GM12878 (cell line): ENCODE measurements around the gene UBTF. TPM values are rescaled to one million over a fixed set of nuclear protein-coding genes. Genes with fewer than 3 reads are reported as not detected.

ENCODE experiments used
- BCLAF1 ChIP-seq: fragments of 450-650 bp; IDR thresholded peaks from 2 replicates; pipeline ENCODE4 v1.6.1; 2017; ENCODE audit warnings: antibody characterized with exemption, mild to moderate bottlenecking, moderate library complexity
- CBX3 ChIP-seq: fragments of 200-600 bp; sonication (generic); IDR thresholded peaks from 2 replicates; pipeline ENCODE4 v1.6.1; 2016; ENCODE audit warnings: low read depth, borderline replicate concordance
- DPF2 ChIP-seq: fragments of 450-650 bp; IDR thresholded peaks from 2 replicates; pipeline ENCODE4 v1.6.1; 2017; ENCODE audit warnings: mild to moderate bottlenecking
- EGR1 ChIP-seq, 2 experiments: IDR thresholded peaks; 1 replicate in 1 of 2; 2 replicates in 1 of 2; pipeline ENCODE4 v1.6.1; 2011 to 2012; ENCODE audit warnings: low read depth in 2 of 2, low read length in 2 of 2, borderline replicate concordance in 1 of 2, mild to moderate bottlenecking in 1 of 2, moderate library complexity in 1 of 2
- GATAD2B ChIP-seq: fragments of 450-650 bp; conservative IDR thresholded peaks from 2 replicates; pipeline ENCODE4 v1.6.1; 2017; ENCODE audit warnings: low read depth, mild to moderate bottlenecking, moderate library complexity
- HDGF ChIP-seq: fragments of 450-650 bp; IDR thresholded peaks from 2 replicates; pipeline ENCODE4 v1.6.1; 2016; ENCODE audit warnings: antibody characterized with exemption
- IRF3 ChIP-seq: fragments of 450-650 bp; IDR thresholded peaks from 2 replicates; pipeline ENCODE4 v1.6.1; 2014; ENCODE audit warnings: mild to moderate bottlenecking
- KDM1A ChIP-seq: fragments of 200-600 bp; sonication (generic); IDR thresholded peaks from 2 replicates; pipeline ENCODE4 v1.6.1; 2016; ENCODE audit warnings: borderline replicate concordance
- NFIC ChIP-seq: IDR thresholded peaks from 2 replicates; pipeline ENCODE4 v1.6.1; 2012; ENCODE audit warnings: low read depth, mild to moderate bottlenecking, inconsistent platforms, low read length, moderate library complexity
- NR2C1 ChIP-seq: fragments of 450-650 bp; IDR thresholded peaks from 2 replicates; pipeline ENCODE4 v1.6.1; 2017; ENCODE audit warnings: antibody characterized with exemption, mild to moderate bottlenecking, moderate library complexity
- POU2F2 ChIP-seq: IDR thresholded peaks from 3 replicates; pipeline ENCODE4 v1.6.1; 2011; ENCODE audit warnings: low read depth, mild to moderate bottlenecking, low read length, borderline replicate concordance
- RBBP5 ChIP-seq: fragments of 200-600 bp; sonication (generic); conservative IDR thresholded peaks from 2 replicates; pipeline ENCODE4 v1.6.1; 2016
- RUNX3 ChIP-seq: IDR thresholded peaks from 2 replicates; pipeline ENCODE4 v1.6.1; 2012; ENCODE audit warnings: low read length, inconsistent platforms
- SKIL ChIP-seq: fragments of 450-650 bp; IDR thresholded peaks from 2 replicates; pipeline ENCODE4 v1.6.1; 2017; ENCODE audit warnings: mild to moderate bottlenecking, low read depth, inconsistent platforms; ENCODE audit not compliant: poor library complexity, severe bottlenecking
- SMAD1 ChIP-seq: fragments of 450-650 bp; IDR thresholded peaks from 2 replicates; pipeline ENCODE4 v1.6.1; 2018; ENCODE audit warnings: mild to moderate bottlenecking, low read depth; ENCODE audit not compliant: partially characterized antibody
- SP1 ChIP-seq: IDR thresholded peaks from one replicate; pipeline ENCODE4 v1.6.1; 2011; ENCODE audit warnings: low read depth, low read length
- TCF3 ChIP-seq: IDR thresholded peaks from 2 replicates; pipeline ENCODE4 v1.6.1; 2012; ENCODE audit warnings: low read depth, mild to moderate bottlenecking, low read length, borderline replicate concordance; ENCODE audit not compliant: insufficient read depth
- polyA plus RNA-seq, 11 experiments: library from polyadenylated mRNA; depleted of rRNA in 4 of 11; unstranded in 6 of 11; stranded (reverse) in 5 of 11; fragments of >200 nt; fragmentation: Nextera tagmentation in 4 of 11; fragmentation: Illumina TruSeq in 1 of 11; extraction: Ambion mirVana in 4 of 11; extraction: Trizol in 1 of 11; gene quantifications; 1 replicate in 1 of 11; 2 replicates in 10 of 11; pipeline versions ENCODE4 v1.2.1 to v1.2.3, GENCODE V29; 2011 to 2016; ENCODE audit warnings: inconsistent platforms in 2 of 11, missing spikeins in 2 of 11, low read depth in 1 of 11
- total RNA-seq, 4 experiments: library from RNA; depleted of rRNA in 3 of 4; stranded (reverse); fragments of >200 nt in 3 of 4; fragmentation: Illumina TruSeq in 1 of 4; extraction: Trizol in 1 of 4; gene quantifications; 2 replicates each; pipeline versions ENCODE4 v1.2.1 to v1.2.3, GENCODE V29; 2013 to 2021
- TF ChIP-seq, protein P1 (sequence below): fragments of 450-650 bp; IDR thresholded peaks from 2 replicates; pipeline ENCODE4 v1.6.1; 2018; ENCODE audit warnings: mild to moderate bottlenecking, low read depth, moderate library complexity; ENCODE audit not compliant: partially characterized antibody
- TF ChIP-seq, protein P2 (sequence below): IDR thresholded peaks from 2 replicates; pipeline ENCODE4 v1.6.1; 2011; ENCODE audit warnings: borderline replicate concordance, low read depth, mild to moderate bottlenecking, moderate library complexity, low read length; ENCODE audit not compliant: insufficient read depth, poor library complexity, severe bottlenecking

Gene UBTF
- total and polyA plus RNA-seq, 10 of the 15 experiments (the other 5 are each of a cell fraction or from before 2014, with no cell fraction given), result 2.2 to 124 (median 79.6) TPM

DNA sequence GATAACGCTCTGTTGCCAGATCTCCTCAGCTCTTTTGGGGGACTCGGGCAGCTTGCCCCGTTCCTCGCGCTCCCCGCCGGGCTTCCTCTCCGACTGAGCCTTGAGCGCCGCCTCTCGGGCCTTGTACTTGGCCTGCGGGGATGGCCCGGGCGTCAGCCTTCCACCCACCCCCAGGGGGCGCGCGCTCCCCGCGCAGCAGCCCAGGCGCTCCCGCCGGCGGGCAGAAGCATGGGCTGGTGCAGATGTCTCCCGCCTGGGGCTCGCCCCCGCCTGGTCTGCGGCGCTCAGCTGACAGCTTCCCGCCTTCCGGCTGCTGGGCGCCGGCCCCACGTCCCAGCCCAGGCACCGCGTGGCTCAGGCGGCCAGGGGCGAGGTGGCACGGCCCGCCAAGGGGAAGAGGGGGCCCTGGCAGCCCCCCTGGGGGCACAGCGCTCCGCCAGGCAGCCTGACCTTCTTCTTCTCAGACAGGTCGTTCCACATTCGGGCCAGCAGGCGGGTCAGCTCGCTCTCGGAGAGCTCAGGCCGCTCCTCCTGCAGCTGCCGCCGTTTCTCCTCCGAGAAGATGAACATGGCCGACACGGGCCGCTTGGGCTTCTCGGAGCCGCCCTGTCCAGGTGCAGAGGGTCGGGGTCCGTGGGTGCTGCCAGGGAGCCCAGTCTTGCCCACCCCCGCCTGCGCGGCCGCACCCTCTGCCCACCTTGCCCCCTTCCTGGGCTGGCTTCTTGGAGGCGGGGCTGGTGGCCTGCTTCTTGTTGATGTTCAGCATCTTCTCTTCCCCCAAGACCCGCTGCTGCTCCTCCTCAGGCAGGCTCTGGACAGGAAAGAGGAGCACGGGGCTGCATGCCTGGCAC lies 8.9 kb downstream of the UBTF start (continued):
- no peak for TF ChIP-seq NFIC
- TF ChIP-seq, protein P1, sequence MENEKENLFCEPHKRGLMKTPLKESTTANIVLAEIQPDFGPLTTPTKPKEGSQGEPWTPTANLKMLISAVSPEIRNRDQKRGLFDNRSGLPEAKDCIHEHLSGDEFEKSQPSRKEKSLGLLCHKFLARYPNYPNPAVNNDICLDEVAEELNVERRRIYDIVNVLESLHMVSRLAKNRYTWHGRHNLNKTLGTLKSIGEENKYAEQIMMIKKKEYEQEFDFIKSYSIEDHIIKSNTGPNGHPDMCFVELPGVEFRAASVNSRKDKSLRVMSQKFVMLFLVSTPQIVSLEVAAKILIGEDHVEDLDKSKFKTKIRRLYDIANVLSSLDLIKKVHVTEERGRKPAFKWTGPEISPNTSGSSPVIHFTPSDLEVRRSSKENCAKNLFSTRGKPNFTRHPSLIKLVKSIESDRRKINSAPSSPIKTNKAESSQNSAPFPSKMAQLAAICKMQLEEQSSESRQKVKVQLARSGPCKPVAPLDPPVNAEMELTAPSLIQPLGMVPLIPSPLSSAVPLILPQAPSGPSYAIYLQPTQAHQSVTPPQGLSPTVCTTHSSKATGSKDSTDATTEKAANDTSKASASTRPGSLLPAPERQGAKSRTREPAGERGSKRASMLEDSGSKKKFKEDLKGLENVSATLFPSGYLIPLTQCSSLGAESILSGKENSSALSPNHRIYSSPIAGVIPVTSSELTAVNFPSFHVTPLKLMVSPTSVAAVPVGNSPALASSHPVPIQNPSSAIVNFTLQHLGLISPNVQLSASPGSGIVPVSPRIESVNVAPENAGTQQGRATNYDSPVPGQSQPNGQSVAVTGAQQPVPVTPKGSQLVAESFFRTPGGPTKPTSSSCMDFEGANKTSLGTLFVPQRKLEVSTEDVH, result no peak
- peak; percentile 73; the same call in 1 of the 3 replicates for TF ChIP-seq POU2F2
- TF ChIP-seq BCLAF1, result no peak
- peak; percentile 69 for TF ChIP-seq SP1
- peak; percentile 86; the same call in 1 of the 2 replicates for TF ChIP-seq GATAD2B
- TF ChIP-seq IRF3, result no peak
- peak in 1 of 2 experiments; percentile 95; a peak in 2 of 3 replicates for TF ChIP-seq EGR1 (IDR thresholded peaks at IDR 0.05; ENCODE audit: borderline replicate concordance in 1 of 2, low read depth in 2 of 2, low read length in 2 of 2)
- TF ChIP-seq CBX3, result no peak
- TF ChIP-seq KDM1A, result no peak
- no peak for TF ChIP-seq SMAD1
- TF ChIP-seq NR2C1, result no peak
- TF ChIP-seq, protein P2, sequence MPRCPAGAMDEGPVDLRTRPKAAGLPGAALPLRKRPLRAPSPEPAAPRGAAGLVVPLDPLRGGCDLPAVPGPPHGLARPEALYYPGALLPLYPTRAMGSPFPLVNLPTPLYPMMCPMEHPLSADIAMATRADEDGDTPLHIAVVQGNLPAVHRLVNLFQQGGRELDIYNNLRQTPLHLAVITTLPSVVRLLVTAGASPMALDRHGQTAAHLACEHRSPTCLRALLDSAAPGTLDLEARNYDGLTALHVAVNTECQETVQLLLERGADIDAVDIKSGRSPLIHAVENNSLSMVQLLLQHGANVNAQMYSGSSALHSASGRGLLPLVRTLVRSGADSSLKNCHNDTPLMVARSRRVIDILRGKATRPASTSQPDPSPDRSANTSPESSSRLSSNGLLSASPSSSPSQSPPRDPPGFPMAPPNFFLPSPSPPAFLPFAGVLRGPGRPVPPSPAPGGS, result peak; percentile 65
- TF ChIP-seq RBBP5, result no peak
- TF ChIP-seq TCF3, result peak; percentile 83
- no peak for TF ChIP-seq SKIL
- TF ChIP-seq RUNX3, result no peak
- TF ChIP-seq HDGF, result no peak
- TF ChIP-seq DPF2, result 0 out of 2 replicates have a peak, but pooled peaks have one; percentile 63
